H1 (cell line): ENCODE data around the gene LANCL2. TPM values are rescaled to one million over a fixed set of nuclear protein-coding genes. Genes with fewer than 3 reads are reported as not detected.

Source experiments
- CTCF ChIA-PET: fragments of 300-600 bp; sonication (Branson Sonifier 250); formaldehyde crosslinking; loops from one replicate; lab custom pipeline; 2021; ENCODE audit not compliant: partially characterized antibody; lab: Charles Lee
- POLR2A ChIA-PET: fragments of 300-600 bp; sonication (Branson Sonifier 250); formaldehyde crosslinking; loops from one replicate; lab custom pipeline; 2021; ENCODE audit warnings: inconsistent platforms; ENCODE audit not compliant: partially characterized antibody; lab: Charles Lee
- DNase-seq, 2 experiments: peaks; one replicate each; pipeline versions ENCODE4 v3.0.0 to v3.0.0-alpha.2; 2010 to 2022; ENCODE audit warnings: low spot score in 2 of 2, low read depth in 1 of 2, mixed read lengths in 1 of 2
- FAIRE-seq: peaks from 2 replicates; lab custom pipeline; 2011; peaks lifted over from hg19 to GRCh38; lab: Jason Lieb, UNC
- H2AFZ ChIP-seq: 2 replicates; pipeline ENCODE4 v1.8.1; 2012; ENCODE audit warnings: low read length, inconsistent platforms
- H2AK5ac ChIP-seq: 2 replicates; pipeline ENCODE4 v1.6.1; 2013; ENCODE audit warnings: low read depth, low read length
- H2BK120ac ChIP-seq: replicated peaks from 2 replicates; pipeline ENCODE3; 2013; ENCODE audit warnings: low read depth, low read length, inconsistent platforms
- H2BK12ac ChIP-seq: 2 replicates; pipeline ENCODE4 v1.6.1; 2013; ENCODE audit warnings: low read depth, low read length
- H2BK15ac ChIP-seq: 2 replicates; pipeline ENCODE4 v1.6.1; 2013; ENCODE audit warnings: low read length
- H2BK20ac ChIP-seq: 2 replicates; pipeline ENCODE4 v1.6.1; 2013; ENCODE audit warnings: low read length
- H2BK5ac ChIP-seq: 2 replicates; pipeline ENCODE4 v1.6.1; 2013; ENCODE audit warnings: low read depth, low read length
- H3K14ac ChIP-seq: 2 replicates; pipeline ENCODE4 v1.6.1; 2013; ENCODE audit warnings: inconsistent platforms; ENCODE audit not compliant: insufficient read length
- H3K18ac ChIP-seq: 2 replicates; pipeline ENCODE4 v1.6.1; 2013; ENCODE audit warnings: low read length; ENCODE audit errors: extremely low read depth
- H3K23ac ChIP-seq: 2 replicates; pipeline ENCODE4 v1.6.1; 2013; ENCODE audit warnings: inconsistent platforms; ENCODE audit not compliant: insufficient read length
- H3K23me2 ChIP-seq: 2 replicates; pipeline ENCODE4 v1.6.1; 2013; ENCODE audit warnings: low read depth, low read length
- H3K27ac ChIP-seq: 2 replicates; pipeline ENCODE4 v1.6.1; 2011; ENCODE audit warnings: low read depth, low read length, inconsistent platforms
- H3K27me3 ChIP-seq, 4 experiments: replicated peaks in 1 of 4; 1 replicate in 1 of 4; 2 replicates in 3 of 4; pipeline versions ENCODE4 v1.6.1 to v1.8.1; 2011 to 2013; ENCODE audit warnings: low read length in 3 of 4, mild to moderate bottlenecking in 3 of 4, inconsistent platforms in 2 of 4, mixed read lengths in 2 of 4, moderate library complexity in 1 of 4; ENCODE audit not compliant: control insufficient read depth in 3 of 4, insufficient read depth in 3 of 4; ENCODE audit errors: extremely low read depth in 1 of 4
- H3K36me3 ChIP-seq, 4 experiments: 2 replicates each; pipeline versions ENCODE4 v1.6.1 to v1.8.1; 2011 to 2013; ENCODE audit warnings: mild to moderate bottlenecking in 4 of 4, low read length in 3 of 4, moderate library complexity in 2 of 4, control low read depth in 1 of 4, inconsistent platforms in 1 of 4; ENCODE audit not compliant: insufficient read depth in 4 of 4, control insufficient read depth in 2 of 4
- H3K4ac ChIP-seq: replicated peaks from 2 replicates; pipeline ENCODE3; 2013; ENCODE audit warnings: low read length, low read depth, mixed read lengths, inconsistent platforms; ENCODE audit not compliant: insufficient read length
- H3K4me1 ChIP-seq, 4 experiments: replicated peaks in 1 of 4; 1 replicate in 1 of 4; 2 replicates in 3 of 4; pipeline versions ENCODE4 v1.6.1 to v1.8.1; 2011 to 2013; ENCODE audit warnings: low read length in 3 of 4, inconsistent platforms in 2 of 4, mixed read lengths in 1 of 4; ENCODE audit not compliant: insufficient read depth in 4 of 4, control insufficient read depth in 3 of 4
- H3K4me2 ChIP-seq, 2 experiments: 2 replicates each; pipeline versions ENCODE4 v1.6.1 to v1.8.1; 2011 to 2013; ENCODE audit warnings: low read depth in 2 of 2, low read length in 2 of 2, control low read depth in 1 of 2, inconsistent platforms in 1 of 2, mild to moderate bottlenecking in 1 of 2; ENCODE audit not compliant: insufficient read depth in 1 of 2
- H3K4me3 ChIP-seq, 4 experiments: fragments of 200-600, 300-600 bp in 1 of 4; sonication (generic), shearing (Covaris generic), sonication (Bioruptor Twin) in 1 of 4; 2 replicates each; pipeline versions ENCODE4 v1.5.1 to v1.8.1; 2011 to 2016; ENCODE audit warnings: low read length in 4 of 4, low read depth in 3 of 4, control low read depth in 2 of 4, inconsistent platforms in 2 of 4, mild to moderate bottlenecking in 2 of 4, mixed read lengths in 1 of 4, moderate library complexity in 1 of 4; ENCODE audit not compliant: insufficient read depth in 2 of 4; ENCODE audit errors: extremely low read depth in 1 of 4
- H3K56ac ChIP-seq: replicated peaks from 2 replicates; pipeline ENCODE3; 2013; ENCODE audit warnings: low read depth, mild to moderate bottlenecking, mixed read lengths, low read length, inconsistent platforms; ENCODE audit not compliant: insufficient read length
- H3K79me1 ChIP-seq: 2 replicates; pipeline ENCODE4 v1.6.1; 2013; ENCODE audit warnings: low read depth, low read length, control low read depth
- H3K79me2 ChIP-seq, 2 experiments: 2 replicates each; pipeline versions ENCODE4 v1.6.1 to v1.8.1; 2012 to 2013; ENCODE audit warnings: low read length in 2 of 2, mild to moderate bottlenecking in 2 of 2, inconsistent platforms in 1 of 2; ENCODE audit not compliant: insufficient read depth in 2 of 2, control insufficient read depth in 1 of 2
- H3K9ac ChIP-seq, 4 experiments: replicated peaks in 1 of 4; 1 replicate in 1 of 4; 2 replicates in 3 of 4; pipeline versions ENCODE4 v1.6.1 to v1.8.1; 2011 to 2013; ENCODE audit warnings: low read depth in 3 of 4, low read length in 3 of 4, control low read depth in 2 of 4, mild to moderate bottlenecking in 2 of 4, moderate library complexity in 2 of 4, inconsistent platforms in 1 of 4; ENCODE audit errors: extremely low read depth in 1 of 4
- H3K9me3 ChIP-seq, 2 experiments: 2 replicates each; pipeline versions ENCODE4 v1.6.1 to v1.8.1; 2012 to 2013; ENCODE audit warnings: mild to moderate bottlenecking in 2 of 2, moderate library complexity in 2 of 2, control low read depth in 1 of 2, inconsistent platforms in 1 of 2, low read depth in 1 of 2, low read length in 1 of 2, mixed read lengths in 1 of 2; ENCODE audit not compliant: insufficient read depth in 2 of 2
- H4K20me1 ChIP-seq, 2 experiments: replicated peaks in 1 of 2; 2 replicates each; pipeline versions ENCODE3 to v1.8.1; 2011 to 2013; ENCODE audit warnings: inconsistent platforms in 2 of 2, low read length in 2 of 2, mild to moderate bottlenecking in 1 of 2; ENCODE audit not compliant: insufficient read depth in 2 of 2, control insufficient read depth in 1 of 2
- H4K5ac ChIP-seq: 2 replicates; pipeline ENCODE4 v1.6.1; 2013; ENCODE audit warnings: low read length, low read depth, mixed read lengths, inconsistent platforms; ENCODE audit not compliant: insufficient read length
- H4K8ac ChIP-seq: 2 replicates; pipeline ENCODE4 v1.8.0; 2013; ENCODE audit warnings: mild to moderate bottlenecking, moderate library complexity, low read length, inconsistent platforms; ENCODE audit not compliant: insufficient read depth; ENCODE audit errors: extremely low read depth
- H4K91ac ChIP-seq: replicated peaks from 2 replicates; pipeline ENCODE3; 2013; ENCODE audit warnings: low read length, mixed read lengths, inconsistent platforms; ENCODE audit not compliant: insufficient read length
- CBX5 ChIP-seq: fragments of 300-800, 300-1000 bp; sonication (generic); IDR thresholded peaks from 2 replicates; pipeline ENCODE4 v1.7.1; 2016; ENCODE audit warnings: antibody characterized with exemption, low read length, low read depth
- CBX8 ChIP-seq: fragments of 300-800, 300-1000 bp; sonication (generic); IDR thresholded peaks from 2 replicates; pipeline ENCODE4 v1.7.1; 2016; ENCODE audit warnings: low read depth, low read length, borderline replicate concordance
- CTBP2 ChIP-seq: IDR thresholded peaks from 2 replicates; pipeline ENCODE4 v1.7.0; 2011; ENCODE audit warnings: borderline replicate concordance, mild to moderate bottlenecking, moderate library complexity, mixed read lengths, low read length; ENCODE audit not compliant: insufficient read depth, insufficient read length
- CTCF ChIP-seq, 3 experiments: IDR thresholded peaks; 1 replicate in 2 of 3; 2 replicates in 1 of 3; pipeline versions ENCODE4 v1.5.1 to v1.6.1; 2011; ENCODE audit warnings: low read length in 3 of 3, mild to moderate bottlenecking in 3 of 3, inconsistent platforms in 2 of 3, low read depth in 1 of 3, moderate library complexity in 1 of 3; ENCODE audit not compliant: insufficient read depth in 1 of 3; ENCODE audit errors: control extremely low read depth in 1 of 3
- E2F6 ChIP-seq: IDR thresholded peaks from 2 replicates; pipeline ENCODE4 v1.6.1; 2012; ENCODE audit warnings: inconsistent platforms
- HDAC2 ChIP-seq, 2 experiments: fragments of 300-600 bp in 1 of 2; sonication (generic) in 1 of 2; IDR thresholded peaks; 2 replicates each; pipeline ENCODE4 v1.6.1; 2011 to 2012; ENCODE audit warnings: low read depth in 2 of 2, low read length in 2 of 2, mild to moderate bottlenecking in 2 of 2, moderate library complexity in 2 of 2, borderline replicate concordance in 1 of 2, inconsistent platforms in 1 of 2
- MAFK ChIP-seq: IDR thresholded peaks from 2 replicates; pipeline ENCODE4 v1.6.1; 2012; ENCODE audit warnings: low read depth, mild to moderate bottlenecking, improper control_type of control experiment, low read length
- PHF8 ChIP-seq: fragments of 200-600 bp; sonication (generic); conservative IDR thresholded peaks from 2 replicates; pipeline ENCODE4 v1.7.1; 2012; ENCODE audit warnings: low read depth, mild to moderate bottlenecking, inconsistent platforms, low read length, moderate library complexity
- RBBP5 ChIP-seq: IDR thresholded peaks from 2 replicates; pipeline ENCODE4 v1.7.1; 2012; ENCODE audit warnings: low read depth, mild to moderate bottlenecking, inconsistent platforms, low read length, moderate library complexity, borderline replicate concordance
- ZNF274 ChIP-seq: IDR thresholded peaks from 2 replicates; pipeline ENCODE4 v1.7.0; 2012; ENCODE audit warnings: low read length, borderline replicate concordance; ENCODE audit errors: extremely low read depth
- WGBS, 2 experiments: shearing (Covaris generic) in 1 of 2; methylation state at CpG; one replicate each; pipeline versions ENCODE4 v1.1.6 to v1.1.7; 2013 to 2015; ENCODE audit warnings: low lambda C conversion rate in 2 of 2, mixed read lengths in 2 of 2, inconsistent platforms in 1 of 2, low coverage in 1 of 2, missing lambda C conversion rate in 1 of 2; ENCODE audit not compliant: insufficient replicate concordance in 2 of 2, insufficient coverage in 1 of 2, insufficient read length in 1 of 2; ENCODE audit errors: extremely low coverage in 1 of 2, missing lambda C conversion rate in 1 of 2; 5-methylcytosine and 5-hydroxymethylcytosine counted together
- polyA plus RNA-seq, 7 experiments: library from polyadenylated mRNA; depleted of rRNA in 3 of 7; stranded (reverse) in 5 of 7; unstranded in 2 of 7; fragments of >200 nt in 5 of 7; fragments of 200-250 nt in 2 of 7; gene quantifications; 1 replicate in 5 of 7; 2 replicates in 1 of 7; 4 replicates in 1 of 7; pipeline versions ENCODE4 v1.2.1 to v1.2.3, GENCODE V29; 2011 to 2013; ENCODE audit warnings: missing spikeins in 2 of 7, mixed read lengths in 2 of 7
- total RNA-seq: library from RNA; stranded (reverse); fragmentation: NEBNext Ultra II Directional; extraction: Animal tissue kit (Norgen Biotek cat#: 25700); gene quantifications from 2 replicates; pipeline ENCODE4 v1.2.1, GENCODE V29; 2021

The LANCL2 gene
- total and polyA plus RNA-seq, 2 of the 8 experiments (the other 6 are each of a cell fraction or from before 2014, with no cell fraction given): 9.2 to 9.5 TPM

GRCh38 chr7:55413442-55413841 is 48.3 kb downstream of the LANCL2 start:
- H4K8ac ChIP-seq: no peak overlapping the region
- no peak overlapping the region for H2AFZ ChIP-seq
- no peak overlapping the region for H3K23ac ChIP-seq
- WGBS, 2 experiments: 93% methylated on average over 3 of the region's 3 CpGs; no CpG with 5 or more reads in 1 of the 2 experiments
- no peak overlapping the region for H2BK5ac ChIP-seq
- no peaks in the 10 kb centered on the region for H3K79me2 ChIP-seq
- no peak overlapping the region for H2BK15ac ChIP-seq
- no peak overlapping the region for H2BK120ac ChIP-seq
- H3K56ac ChIP-seq: no peak overlapping the region
- no peaks in the 10 kb centered on the region for H3K9me3 ChIP-seq
- H4K20me1 ChIP-seq: no peaks in the 10 kb centered on the region
- no peak overlapping the region for H3K14ac ChIP-seq
- FAIRE-seq (no peak), DNase-seq (no peak)
- H2AK5ac ChIP-seq: no peak overlapping the region
- no peak overlapping the region for H2BK20ac ChIP-seq
- H3K4ac ChIP-seq: no peak overlapping the region
- CTCF ChIA-PET: interaction anchor here (0.9 to 4.0 kb wide), 12 partner anchors 10 to 137 kb away, joined by 3 to 17 read pairs (median 5); no protein-coding TSS in a partner anchor
- no peak overlapping the region for H4K91ac ChIP-seq
- H3K36me3 ChIP-seq: no peaks in the 10 kb centered on the region
- H3K23me2 ChIP-seq: no peaks in the 10 kb centered on the region
- no peaks in the 10 kb centered on the region for H3K4me1 ChIP-seq
- no peaks in the 10 kb centered on the region; the same call in 1 of the 2 replicates for H3K79me1 ChIP-seq
- no peak overlapping the region for H2BK12ac ChIP-seq
- no peak overlapping the region for H3K4me3 ChIP-seq
- no peak overlapping the region for H3K9ac ChIP-seq
- POLR2A ChIA-PET: interaction anchor here (0.9 kb wide), 1 partner anchor 48 kb away, joined by 5 read pairs; no protein-coding TSS in a partner anchor
- H3K27ac ChIP-seq: no peak overlapping the region
- no peak overlapping the region for H3K4me2 ChIP-seq
- no peak overlapping the region for H3K18ac ChIP-seq
- no peak overlapping the region for H4K5ac ChIP-seq
- H3K27me3 ChIP-seq: no peaks in the 10 kb centered on the region
- TF ChIP-seq CTCF (IDR thresholded peaks at IDR 0.05; ENCODE audit: control extremely low read depth in 1 of 3, insufficient read depth in 1 of 3, low read depth in 1 of 3, low read length in 3 of 3) (no peak), CBX5 (no peak), HDAC2 (IDR thresholded peaks at IDR 0.05; ENCODE audit: borderline replicate concordance in 1 of 2, low read depth in 2 of 2, low read length in 2 of 2) (no peak), CBX8 (no peak), ZNF274 (no peak), E2F6 (no peak), PHF8 (no peak), CTBP2 (no peak), RBBP5 (no peak), MAFK (no peak)
